HCT116 (cell line): ENCODE results near the gene IRGQ. TPM values are rescaled to one million over a fixed set of nuclear protein-coding genes. Genes with fewer than 3 reads are reported as not detected.
A peak's percentile ranks its signal among the peaks of the same experiment; 100 is the strongest.

Source experiments
- ATAC-seq: fragments of 200-7000 bp; cut with Tn5 transposase; 2 replicates; pipeline ENCODE4 v1.9.1; 2020; ENCODE audit warnings: mild to moderate bottlenecking, moderate library complexity
- BruUV-seq: library from RNA; stranded (reverse); fragments of 400-500 nt; replicated peaks from 2 replicates; lab custom pipeline; 2021; lab: Mats Ljungman, UMichigan
- CTCF ChIA-PET: fragments of 300-600 bp; sonication (Branson Sonifier 250); formaldehyde crosslinking; loops from one replicate; lab custom pipeline; 2021; ENCODE audit warnings: antibody characterized with exemption; lab: Charles Lee
- POLR2A ChIA-PET: fragments of 300-600, 350-600 bp; sonication (Branson Sonifier 250); formaldehyde crosslinking; loops from one replicate; lab custom pipeline; 2021; ENCODE audit warnings: antibody characterized with exemption; lab: Charles Lee
- RAD21 ChIA-PET, 2 experiments: fragments of 300-600 bp; sonication (Branson Sonifier 250); formaldehyde crosslinking; loops; one replicate each; lab custom pipeline; 2023; ENCODE audit warnings: low total read pairs in 2 of 2; ENCODE audit not compliant: uncharacterized antibody in 2 of 2, unreplicated experiment in 2 of 2, low non-redundant PET in 1 of 2; lab: Charles Lee
- DNase-seq: peaks from one replicate; pipeline ENCODE4 v3.0.0-alpha.2; 2010; ENCODE audit warnings: low read depth, low spot score
- H2AFZ ChIP-seq: fragments of 200-600 bp; shearing (Covaris generic), sonication (generic); 2 replicates; pipeline ENCODE4 v1.6.1; 2017; ENCODE audit warnings: low read depth, mixed run types, mixed read lengths, antibody characterized with exemption, low read length; ENCODE audit not compliant: poor library complexity, severe bottlenecking
- H3K27ac ChIP-seq: 2 replicates; pipeline ENCODE4 v1.5.1; 2012; ENCODE audit warnings: low read depth, low read length
- H3K27me3 ChIP-seq: fragments of 200-600 bp; sonication (generic); 2 replicates; pipeline ENCODE4 v1.6.1; 2016; ENCODE audit warnings: mixed run types, low read length, mixed read lengths; ENCODE audit not compliant: insufficient read depth
- H3K36me3 ChIP-seq, 2 experiments: fragments of 200-500 bp in 1 of 2; fragments of 200-600 bp in 1 of 2; sonication (Bioruptor generic) in 1 of 2; sonication (generic) in 1 of 2; 2 replicates each; pipeline versions ENCODE4 v1.5.1 to v1.6.1; 2014 to 2016; ENCODE audit warnings: low read length in 2 of 2, inconsistent platforms in 1 of 2, mixed read lengths in 1 of 2, mixed run types in 1 of 2; ENCODE audit not compliant: insufficient read depth in 2 of 2, control insufficient read depth in 1 of 2
- H3K4me1 ChIP-seq, 2 experiments: fragments of 200-600 bp in 1 of 2; sonication (generic) in 1 of 2; 2 replicates each; pipeline versions ENCODE4 v1.5.1 to v1.6.1; 2012 to 2017; ENCODE audit warnings: low read length in 2 of 2, inconsistent platforms in 1 of 2, mild to moderate bottlenecking in 1 of 2, mixed read lengths in 1 of 2, mixed run types in 1 of 2, moderate library complexity in 1 of 2; ENCODE audit not compliant: insufficient read depth in 2 of 2, control insufficient read depth in 1 of 2
- H3K4me2 ChIP-seq: fragments of 200-600 bp; sonication (generic); 2 replicates; pipeline ENCODE4 v1.6.1; 2017; ENCODE audit warnings: mixed run types, low read length, mixed read lengths
- H3K4me3 ChIP-seq, 2 experiments: fragments of 200-600 bp in 1 of 2; sonication (generic) in 1 of 2; replicated peaks in 1 of 2; 2 replicates each; pipeline ENCODE4 v1.5.1; 2011 to 2016; ENCODE audit warnings: low read length in 2 of 2, control low read depth in 1 of 2, low read depth in 1 of 2, mild to moderate bottlenecking in 1 of 2, mixed read lengths in 1 of 2, mixed run types in 1 of 2
- H3K79me2 ChIP-seq: fragments of 200-600 bp; sonication (generic); 2 replicates; pipeline ENCODE4 v1.6.1; 2017; ENCODE audit warnings: mild to moderate bottlenecking, mixed run types, low read length, moderate library complexity, mixed read lengths; ENCODE audit not compliant: insufficient read depth
- H3K9ac ChIP-seq: fragments of 200-600 bp; sonication (generic); 2 replicates; pipeline ENCODE4 v1.6.1; 2016; ENCODE audit warnings: low read length, mixed read lengths
- H3K9me2 ChIP-seq: fragments of 200-600 bp; sonication (generic), shearing (Covaris generic); 2 replicates; pipeline ENCODE4 v1.6.1; 2017; ENCODE audit warnings: mixed run types, mild to moderate bottlenecking, moderate library complexity; ENCODE audit not compliant: insufficient read depth
- H3K9me3 ChIP-seq, 2 experiments: fragments of 200-500 bp in 1 of 2; fragments of 200-600 bp in 1 of 2; sonication (Bioruptor generic) in 1 of 2; sonication (generic) in 1 of 2; 2 replicates each; pipeline ENCODE4 v1.6.1; 2014 to 2017; ENCODE audit warnings: low read length in 2 of 2, mixed read lengths in 2 of 2, inconsistent platforms in 1 of 2, low read depth in 1 of 2, mild to moderate bottlenecking in 1 of 2, mixed run types in 1 of 2, moderate library complexity in 1 of 2; ENCODE audit not compliant: control insufficient read depth in 1 of 2, insufficient read depth in 1 of 2
- H4K20me1 ChIP-seq: fragments of 200-600 bp; sonication (generic), shearing (Covaris generic); 2 replicates; pipeline ENCODE4 v1.6.1; 2017; ENCODE audit warnings: mixed run types, mild to moderate bottlenecking, moderate library complexity; ENCODE audit not compliant: insufficient read depth
- ATF3 ChIP-seq: IDR thresholded peaks from 2 replicates; pipeline ENCODE4 v1.6.1; 2012
- EZH2 ChIP-seq: fragments of 200-600 bp; sonication (generic); IDR thresholded peaks from 2 replicates; pipeline ENCODE4 v1.6.1; 2017; ENCODE audit warnings: antibody characterized with exemption, mixed run types
- EZH2phosphoT487 ChIP-seq: fragments of 200-600 bp; IDR thresholded peaks from 2 replicates; pipeline ENCODE4 v1.6.1; 2018; ENCODE audit warnings: antibody characterized with exemption, borderline replicate concordance
- FOSL1 ChIP-seq: IDR thresholded peaks from 2 replicates; pipeline ENCODE4 v1.6.1; 2012; ENCODE audit warnings: low read depth
- JUND ChIP-seq: IDR thresholded peaks from 2 replicates; pipeline ENCODE4 v1.6.1; 2012
- POLR2A ChIP-seq: IDR thresholded peaks from 2 replicates; pipeline ENCODE4 v1.7.0; 2011; ENCODE audit warnings: borderline replicate concordance; ENCODE audit not compliant: insufficient read depth, insufficient read length; ENCODE audit errors: extremely low read depth
- RAD21 ChIP-seq: IDR thresholded peaks from 2 replicates; pipeline ENCODE4 v1.6.1; 2012; ENCODE audit warnings: low read depth, mild to moderate bottlenecking
- SIN3A ChIP-seq: IDR thresholded peaks from 2 replicates; pipeline ENCODE4 v1.6.1; 2012; ENCODE audit warnings: low read depth
- SP1 ChIP-seq: IDR thresholded peaks from 2 replicates; pipeline ENCODE4 v1.6.1; 2012; ENCODE audit warnings: low read depth
- SRF ChIP-seq: IDR thresholded peaks from 2 replicates; pipeline ENCODE4 v1.6.1; 2012; ENCODE audit warnings: low read depth
- YY1 ChIP-seq: IDR thresholded peaks from 2 replicates; pipeline ENCODE4 v1.6.1; 2011; ENCODE audit warnings: low read length, low read depth, moderate library complexity, mild to moderate bottlenecking; ENCODE audit not compliant: insufficient replicate concordance; ENCODE audit errors: extremely low read depth
- intact Hi-C: fragments of 100-400 bp; cut with micrococcal nuclease; formaldehyde crosslinking; loops from 2 replicates; pipeline ENCODE4 v1.10.0; 2022
- total RNA-seq: library from RNA; stranded (reverse); gene quantifications from one replicate; pipeline ENCODE4 v1.2.1, GENCODE V29; 2021; ENCODE audit not compliant: unreplicated experiment

The IRGQ gene
- total RNA-seq, 1 experiment from 2014 or later, result 14.6 TPM

- TF ChIP-seq EZH2, result no peak
- TF ChIP-seq FOSL1, result no peak
- TF ChIP-seq JUND, result no peak
- no peak for TF ChIP-seq EZH2phosphoT487
- TF ChIP-seq ATF3, result no peak
- no peak for TF ChIP-seq RAD21
- no peak for TF ChIP-seq SRF
- no peak for TF ChIP-seq SP1
- no peak for TF ChIP-seq YY1
- TF ChIP-seq POLR2A, result no peak
Observed at GRCh38 chr19:43598445-43599240, 2.7 kb upstream of the IRGQ start (continued).

GRCh38 chr19:43597876-43598275, 1.9 kb upstream of the IRGQ start:
- Histone ChIP-seq H3K4me1 (peaks cover 9 to 25% of the 10 kb centered on the region in 2 experiments; a peak in 3 of 4 replicates), H3K27ac (peak overlapping the region; percentile 10; the same call in 1 of the 2 replicates), H3K4me3 (peak overlapping the region; percentile 71 to 92), H2AFZ (no peak overlapping the region), H3K79me2 (peaks cover 55% of the 10 kb centered on the region), H3K27me3 (no peaks in the 10 kb centered on the region), H3K9ac (peak overlapping the region; percentile 87), H4K20me1 (no peaks in the 10 kb centered on the region), H3K4me2 (peak overlapping the region; percentile 95), H3K9me3 (no peaks in the 10 kb centered on the region), H3K9me2 (no peaks in the 10 kb centered on the region), H3K36me3 (peaks cover 11 to 27% of the 10 kb centered on the region in 2 experiments; a peak in 2 of 4 replicates)
- CTCF ChIA-PET, result no interaction called here
- intact Hi-C loops, result loop anchor here (2.0 kb wide), 1 partner anchor 71 kb away; the partner anchor contains the start of gene ETHE1
- TF ChIP-seq SIN3A (no peak), SRF (no peak), RAD21 (no peak)
- DNase-seq (no peak), ATAC-seq (no peak)
- POLR2A ChIA-PET, result no interaction called here
- BruUV-seq, result no TSS peak
- RAD21 ChIA-PET, result no interaction called here
